HL-60 (cell line): ENCODE measurements around the gene ANK3.

Experiments
- DNase-seq, 2 experiments: peaks; one replicate each; pipeline ENCODE4 v3.0.0-alpha.2; 2010 to 2020; ENCODE audit warnings: low read depth in 1 of 2, low spot score in 1 of 2
- H3K27ac ChIP-seq: fragments of 250-450 bp; sonication (Bioruptor Pico); replicated peaks from 2 replicates; pipeline ENCODE4 v1.5.1; 2020; ENCODE audit warnings: mild to moderate bottlenecking, moderate library complexity
- H3K27me3 ChIP-seq: fragments of 250-450 bp; sonication (Bioruptor Pico); 2 replicates; pipeline ENCODE4 v1.5.1; 2021; ENCODE audit warnings: mild to moderate bottlenecking, moderate library complexity; ENCODE audit not compliant: insufficient read depth, poor library complexity, severe bottlenecking
- H3K4me3 ChIP-seq: replicated peaks from 2 replicates; pipeline ENCODE4 v1.5.1; 2011; ENCODE audit warnings: mild to moderate bottlenecking, control low read depth, low read length; ENCODE audit not compliant: insufficient read depth
- CTCF ChIP-seq: IDR thresholded peaks from one replicate; pipeline ENCODE4 v1.5.1; 2011; ENCODE audit warnings: low read length, control low read depth, inconsistent platforms; ENCODE audit not compliant: insufficient read depth
- GABPA ChIP-seq: IDR thresholded peaks from 2 replicates; pipeline ENCODE4 v1.6.1; 2012; ENCODE audit warnings: low read depth
- POLR2AphosphoS5 ChIP-seq: IDR thresholded peaks from 2 replicates; pipeline ENCODE4 v1.6.1; 2012; ENCODE audit warnings: low read depth
- SPI1 ChIP-seq: IDR thresholded peaks from 2 replicates; pipeline ENCODE4 v1.6.1; 2012; ENCODE audit warnings: low read depth, mild to moderate bottlenecking, borderline replicate concordance
- TF ChIP-seq, protein P1 (sequence below): IDR thresholded peaks from 2 replicates; pipeline ENCODE4 v1.6.1; 2012; ENCODE audit warnings: low read depth; ENCODE audit not compliant: insufficient replicate concordance

ANK3 gene

GRCh38 chr10:60172363-60172990, 217.2 kb downstream of the ANK3 start:
- Histone ChIP-seq H3K27me3 (no peaks in the 10 kb centered on the region), H3K4me3 (no peak overlapping the region), H3K27ac (no peak overlapping the region)
- TF ChIP-seq SPI1, result no peak
- TF ChIP-seq GABPA, result no peak
- no peak for TF ChIP-seq CTCF
- TF ChIP-seq POLR2AphosphoS5, result no peak
- TF ChIP-seq, protein P1, sequence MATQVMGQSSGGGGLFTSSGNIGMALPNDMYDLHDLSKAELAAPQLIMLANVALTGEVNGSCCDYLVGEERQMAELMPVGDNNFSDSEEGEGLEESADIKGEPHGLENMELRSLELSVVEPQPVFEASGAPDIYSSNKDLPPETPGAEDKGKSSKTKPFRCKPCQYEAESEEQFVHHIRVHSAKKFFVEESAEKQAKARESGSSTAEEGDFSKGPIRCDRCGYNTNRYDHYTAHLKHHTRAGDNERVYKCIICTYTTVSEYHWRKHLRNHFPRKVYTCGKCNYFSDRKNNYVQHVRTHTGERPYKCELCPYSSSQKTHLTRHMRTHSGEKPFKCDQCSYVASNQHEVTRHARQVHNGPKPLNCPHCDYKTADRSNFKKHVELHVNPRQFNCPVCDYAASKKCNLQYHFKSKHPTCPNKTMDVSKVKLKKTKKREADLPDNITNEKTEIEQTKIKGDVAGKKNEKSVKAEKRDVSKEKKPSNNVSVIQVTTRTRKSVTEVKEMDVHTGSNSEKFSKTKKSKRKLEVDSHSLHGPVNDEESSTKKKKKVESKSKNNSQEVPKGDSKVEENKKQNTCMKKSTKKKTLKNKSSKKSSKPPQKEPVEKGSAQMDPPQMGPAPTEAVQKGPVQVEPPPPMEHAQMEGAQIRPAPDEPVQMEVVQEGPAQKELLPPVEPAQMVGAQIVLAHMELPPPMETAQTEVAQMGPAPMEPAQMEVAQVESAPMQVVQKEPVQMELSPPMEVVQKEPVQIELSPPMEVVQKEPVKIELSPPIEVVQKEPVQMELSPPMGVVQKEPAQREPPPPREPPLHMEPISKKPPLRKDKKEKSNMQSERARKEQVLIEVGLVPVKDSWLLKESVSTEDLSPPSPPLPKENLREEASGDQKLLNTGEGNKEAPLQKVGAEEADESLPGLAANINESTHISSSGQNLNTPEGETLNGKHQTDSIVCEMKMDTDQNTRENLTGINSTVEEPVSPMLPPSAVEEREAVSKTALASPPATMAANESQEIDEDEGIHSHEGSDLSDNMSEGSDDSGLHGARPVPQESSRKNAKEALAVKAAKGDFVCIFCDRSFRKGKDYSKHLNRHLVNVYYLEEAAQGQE, result no peak
- no peak for DNase-seq

GRCh38 chr10:60171436-60172013, 218.2 kb downstream of the ANK3 start:
- Histone ChIP-seq H3K27me3 (no peaks in the 10 kb centered on the region), H3K4me3 (no peak overlapping the region), H3K27ac (no peak overlapping the region)
- no peak for TF ChIP-seq CTCF
- TF ChIP-seq POLR2AphosphoS5, result no peak
- TF ChIP-seq, protein P1, result no peak
- TF ChIP-seq SPI1, result no peak
- no peak for TF ChIP-seq GABPA
- no peak for DNase-seq

DNA sequence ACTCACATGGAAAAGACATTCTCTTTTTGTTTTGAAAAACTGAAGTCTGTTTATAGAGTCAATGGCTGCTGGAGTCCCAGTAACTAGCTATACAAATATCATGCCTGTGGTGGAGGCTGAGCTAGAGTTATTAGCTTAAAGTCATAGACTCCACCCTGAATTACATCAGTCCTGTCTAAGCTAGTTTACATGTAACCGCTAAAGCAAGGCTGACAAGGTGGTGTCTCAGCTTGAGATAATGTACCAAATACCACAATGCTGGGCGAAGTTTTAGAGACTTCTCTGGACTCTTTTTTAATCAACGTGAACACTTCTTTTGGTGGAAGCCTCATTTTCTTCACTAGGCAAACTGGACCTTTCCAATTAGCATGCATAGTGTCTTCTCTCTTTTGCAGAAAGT, 219.4 kb downstream of the ANK3 start:
- Histone ChIP-seq H3K27me3 (no peaks in the 10 kb centered on the region), H3K27ac (no peak overlapping the region), H3K4me3 (no peak overlapping the region)
- no peak for DNase-seq
- TF ChIP-seq CTCF (no peak), GABPA (no peak), POLR2AphosphoS5 (no peak), SPI1 (no peak)
- TF ChIP-seq, protein P1, result no peak
